Transverse colon (tissue), 4 donors: Measurements from ENCODE around the gene TRAF2. TPM values are rescaled to one million over a fixed set of nuclear protein-coding genes. Genes with fewer than 3 reads are reported as not detected.

Source experiments
- DNase-seq: peaks from one replicate; pipeline ENCODE4 v3.0.0-alpha.2; 2019
- H3K27ac ChIP-seq, 4 donors: fragments of 200-600 bp; sonication (generic); 2 replicates each; pipeline ENCODE4 v1.5.1; 2016 to 2018; ENCODE audit warnings: inconsistent platforms in 4 of 4
- H3K27me3 ChIP-seq: fragments of 200-600 bp; sonication (generic); 2 replicates; pipeline ENCODE4 v1.5.1; 2017; ENCODE audit warnings: inconsistent platforms
- H3K36me3 ChIP-seq, 4 donors: fragments of 200-600 bp; sonication (generic); 2 replicates each; pipeline ENCODE4 v1.5.1; 2017 to 2019; ENCODE audit warnings: inconsistent platforms in 4 of 4
- H3K4me1 ChIP-seq, 4 donors: fragments of 200-600 bp; sonication (generic); 2 replicates each; pipeline ENCODE4 v1.5.1; 2017 to 2020; ENCODE audit warnings: inconsistent platforms in 4 of 4
- H3K4me3 ChIP-seq, 4 donors: fragments of 200-600 bp; sonication (generic); 1 replicate in 1 of 4; 2 replicates in 3 of 4; pipeline versions ENCODE4 v1.5.1 to v1.6.1; 2017 to 2019; ENCODE audit warnings: inconsistent platforms in 4 of 4
- H3K9me3 ChIP-seq, 2 donors: fragments of 200-600 bp; sonication (generic); 2 replicates each; pipeline ENCODE4 v1.5.1; 2017 to 2019; ENCODE audit warnings: inconsistent platforms in 2 of 2
- CTCF ChIP-seq, 5 experiments: fragments of 200-600 bp in 3 of 5; fragments of 450-650 bp in 2 of 5; sonication (generic) in 3 of 5; IDR thresholded peaks; 1 replicate in 2 of 5; 2 replicates in 3 of 5; pipeline ENCODE4 v1.5.1; 2016 to 2017; ENCODE audit warnings: antibody characterized with exemption in 5 of 5, inconsistent platforms in 3 of 5, mild to moderate bottlenecking in 2 of 5, moderate library complexity in 1 of 5
- EP300 ChIP-seq: sonication (generic); formaldehyde crosslinking; IDR thresholded peaks from one replicate; pipeline ENCODE4 v1.6.1; 2017; ENCODE audit warnings: antibody characterized with exemption, low read depth
- POLR2A ChIP-seq: fragments of 450-650 bp; IDR thresholded peaks from one replicate; pipeline ENCODE4 v1.6.1; 2016; ENCODE audit warnings: antibody characterized with exemption, mild to moderate bottlenecking, moderate library complexity
- POLR2AphosphoS5 ChIP-seq, 3 donors: sonication (generic); formaldehyde crosslinking; IDR thresholded peaks; one replicate each; pipeline ENCODE4 v1.6.1; 2016; ENCODE audit warnings: antibody characterized with exemption in 3 of 3
- WGBS, 2 donors: methylation state at CpG; one replicate each; pipeline ENCODE4 v1.1.5; 2018; ENCODE audit warnings: low coverage in 1 of 2; 5-methylcytosine and 5-hydroxymethylcytosine counted together
- in situ Hi-C, 4 donors: fragments of 200-750 bp; cut with MboI; loops; one replicate each; pipeline versions ENCODE4 v1.15.0 to v1.15.1; 2017; ENCODE audit warnings: low sequenced_read_pairs in 3 of 4, low pct_ligation_motif_present in 1 of 4, low pct_unique_long_range_greater_than_20kb in 1 of 4
- intact Hi-C: fragments of 100-400 bp; cut with DNase I; formaldehyde crosslinking; loops from one replicate; pipeline ENCODE4 v1.15.1; 2023; ENCODE audit warnings: low total_unique reads
- total RNA-seq, 4 donors: library from RNA; depleted of rRNA; stranded (reverse); fragments of >200 nt; gene quantifications; one replicate each; pipeline ENCODE4 v1.1.0, GENCODE V29; 2016

The TRAF2 gene
- total RNA-seq, 4 donors from 2014 or later: 12.5 to 60.6 (median 13.8) TPM

GRCh38 chr9:136845465-136846260, 40.7 kb upstream of the TRAF2 start:
- Histone ChIP-seq H3K27ac (no peak overlapping the region), H3K36me3 (no peaks in the 10 kb centered on the region), H3K27me3 (peaks cover 41% of the 10 kb centered on the region), H3K4me3 (no peak overlapping the region), H3K9me3 (no peaks in the 10 kb centered on the region), H3K4me1 (peaks cover 38 to 79% (median 61%) of the 10 kb centered on the region in 4 donors)
- WGBS, 2 donors: 65% methylated on average over 82 of the region's 102 CpGs; no CpG with 5 or more reads in 1 of the 2 donors
- in situ Hi-C loops (no loop called here), intact Hi-C loops (no loop called here)
- TF ChIP-seq EP300 (no peak), POLR2AphosphoS5 (IDR thresholded peaks at IDR 0.05) (no peak), CTCF (IDR thresholded peaks at IDR 0.05) (no peak), POLR2A (no peak)
- DNase-seq: no peak

GRCh38 chr9:136846376-136847087, 39.8 kb upstream of the TRAF2 start:
- Histone ChIP-seq H3K36me3 (no peaks in the 10 kb centered on the region), H3K4me1 (peaks cover 33 to 74% (median 55%) of the 10 kb centered on the region in 4 donors), H3K9me3 (no peaks in the 10 kb centered on the region), H3K27ac (peak overlapping the region in 3 of 4 donors; percentile 89 to 95 (median 92)), H3K27me3 (peaks cover 41% of the 10 kb centered on the region), H3K4me3 (peak overlapping the region in 2 of 4 donors; percentile 63 to 69)
- TF ChIP-seq POLR2AphosphoS5 (IDR thresholded peaks at IDR 0.05) (no peak), POLR2A (no peak), CTCF (IDR thresholded peaks at IDR 0.05) (no peak), EP300 (no peak)
- DNase-seq: no peak
- 54% methylated on average over 93 of the region's 98 CpGs; no CpG with 5 or more reads in 1 of the 2 donors for WGBS, 2 donors
- in situ Hi-C loops (no loop called here), intact Hi-C loops (no loop called here)

DNA sequence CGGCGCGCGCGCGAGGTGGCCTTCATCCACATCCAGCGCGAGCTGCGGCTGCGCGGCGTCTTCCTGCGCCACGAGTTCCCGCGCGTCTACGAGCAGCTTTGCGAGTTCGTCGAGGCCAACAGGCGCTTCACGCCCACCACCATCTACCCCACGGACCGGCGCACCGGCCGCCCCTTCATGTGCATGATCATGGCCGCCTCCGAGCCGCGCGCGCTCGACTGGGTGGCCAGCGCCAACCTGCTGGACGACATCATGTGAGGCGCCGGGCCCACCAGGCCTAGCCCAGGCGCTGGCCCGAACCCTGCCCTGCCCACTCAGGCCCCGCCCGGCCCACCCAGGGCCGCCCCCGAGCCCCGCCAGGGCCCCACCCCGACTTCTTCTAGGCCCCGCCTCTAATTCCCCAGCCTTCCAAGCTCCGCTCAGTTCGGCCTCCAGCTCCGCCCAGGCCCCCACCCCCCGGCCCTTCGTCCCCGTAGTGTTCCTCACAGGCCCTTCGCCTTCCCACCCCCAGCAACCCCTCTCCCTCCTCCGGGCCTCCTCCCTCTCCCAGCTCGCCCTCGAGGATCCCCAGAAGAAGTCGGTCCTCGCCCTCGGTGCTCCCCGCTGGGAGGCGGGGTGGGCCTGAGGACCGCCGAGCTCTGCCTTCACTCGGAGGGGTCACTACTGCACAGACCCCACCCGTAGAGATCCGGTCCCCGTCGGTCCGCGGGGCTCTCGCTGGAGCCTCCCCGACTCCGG, 39.1 kb upstream of the TRAF2 start:
- WGBS, 2 donors: 44% methylated on average over 16 of the region's 75 CpGs; no CpG with 5 or more reads in 1 of the 2 donors
- intact Hi-C loops: no loop called here
- peak; percentile 81 for DNase-seq
- peaks cover 27 to 67% (median 48%) of the 10 kb centered on the region in 4 donors for H3K4me1 ChIP-seq
- peak overlapping the region; percentile 89 to 97 (median 94) for H3K27ac ChIP-seq
- TF ChIP-seq POLR2A: no peak
- TF ChIP-seq POLR2AphosphoS5 (IDR thresholded peaks at IDR 0.05): peak in 1 of 3 donors; percentile 40
- H3K9me3 ChIP-seq: no peaks in the 10 kb centered on the region
- in situ Hi-C loops: no loop called here
- H3K4me3 ChIP-seq: peak overlapping the region in 3 of 4 donors; percentile 55 to 69 (median 63)
- no peaks in the 10 kb centered on the region for H3K36me3 ChIP-seq
- H3K27me3 ChIP-seq: peaks cover 41% of the 10 kb centered on the region

DNA sequence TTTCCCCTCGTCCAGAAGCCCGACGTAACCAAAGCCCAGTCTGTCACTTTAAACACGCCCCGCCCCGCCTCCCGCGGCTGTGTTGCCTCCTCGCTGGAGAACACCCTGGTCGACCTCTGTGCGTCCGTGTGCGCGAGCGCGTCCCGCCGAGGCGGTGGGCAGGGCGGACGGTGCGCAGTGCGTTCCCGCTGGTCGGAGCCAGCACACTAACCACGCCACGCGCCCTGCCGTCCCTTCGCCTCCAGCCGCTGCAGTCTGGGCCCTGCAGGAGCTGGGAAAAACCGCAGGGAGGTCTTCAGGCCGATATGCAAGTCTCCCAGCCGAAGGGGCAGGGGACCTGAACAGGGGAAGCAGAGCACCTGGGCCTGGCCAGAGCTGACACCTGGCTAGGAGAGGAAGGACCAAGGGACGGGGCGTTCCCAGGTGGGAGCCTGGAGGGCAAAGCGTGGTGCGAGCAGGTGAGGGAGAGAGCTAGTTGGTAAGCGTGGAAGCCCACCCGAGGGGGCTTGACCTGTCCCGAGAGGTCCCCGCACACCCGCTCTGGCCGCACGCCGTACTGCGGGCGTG, 38.4 kb upstream of the TRAF2 start:
- H3K27me3 ChIP-seq: peaks cover 41% of the 10 kb centered on the region
- peak overlapping the region; percentile 89 to 97 (median 94) for H3K27ac ChIP-seq
- 2% methylated on average over 45 of the region's 48 CpGs; no CpG with 5 or more reads in 1 of the 2 donors for WGBS, 2 donors
- no peaks in the 10 kb centered on the region for H3K36me3 ChIP-seq
- peak overlapping the region; percentile 55 to 81 (median 66) for H3K4me3 ChIP-seq
- in situ Hi-C loops: no loop called here
- TF ChIP-seq POLR2A (peak; percentile 96), CTCF (IDR thresholded peaks at IDR 0.05) (no peak), EP300 (no peak), POLR2AphosphoS5 (IDR thresholded peaks at IDR 0.05) (peak; percentile 95 to 98 (median 97))
- intact Hi-C loops: no loop called here
- peaks cover 27 to 61% (median 42%) of the 10 kb centered on the region in 4 donors for H3K4me1 ChIP-seq
- H3K9me3 ChIP-seq: no peaks in the 10 kb centered on the region
- DNase-seq: peak; percentile 94
